Measurements from ENCODE around the gene SCN2B.

Gene SCN2B

DNA sequence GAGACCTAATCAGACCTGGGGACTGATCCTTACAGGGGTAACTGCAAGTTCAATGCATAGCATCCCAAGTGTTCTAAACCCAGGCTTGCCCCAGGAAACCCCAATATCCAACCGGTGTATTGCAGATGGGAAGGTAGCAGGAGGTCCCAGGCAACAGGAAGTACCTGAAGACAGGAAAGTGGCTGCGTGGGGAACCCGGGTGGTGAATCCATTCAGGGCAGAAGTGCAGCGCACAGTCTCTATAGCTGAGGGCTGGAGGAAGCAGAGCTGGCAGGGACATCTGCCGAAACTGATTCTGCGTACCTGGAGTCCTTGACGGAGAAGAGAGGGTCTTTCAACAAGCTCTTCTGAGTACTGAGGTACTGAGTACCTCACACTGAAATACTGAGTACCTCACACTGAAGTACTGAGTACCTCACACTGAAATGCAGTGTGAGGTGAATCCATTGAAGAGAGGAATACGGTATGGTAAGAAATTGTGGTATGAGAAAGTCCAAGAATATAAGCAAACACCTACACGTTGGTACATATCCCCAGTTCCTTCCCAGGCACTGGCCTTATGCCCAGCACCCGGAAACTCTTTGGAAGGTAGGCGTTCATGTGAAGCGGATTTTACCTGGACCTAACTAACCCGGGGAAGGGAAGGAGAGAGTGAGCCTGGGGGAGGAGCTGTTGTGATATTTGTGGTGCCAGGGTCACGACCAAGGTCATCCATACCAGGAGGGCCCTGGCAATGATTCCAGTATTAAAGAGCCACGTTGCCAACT, 43.9 kb downstream of the SCN2B start:
- no peak for DNase-seq (ENCODE audit: low read depth)

DNA sequence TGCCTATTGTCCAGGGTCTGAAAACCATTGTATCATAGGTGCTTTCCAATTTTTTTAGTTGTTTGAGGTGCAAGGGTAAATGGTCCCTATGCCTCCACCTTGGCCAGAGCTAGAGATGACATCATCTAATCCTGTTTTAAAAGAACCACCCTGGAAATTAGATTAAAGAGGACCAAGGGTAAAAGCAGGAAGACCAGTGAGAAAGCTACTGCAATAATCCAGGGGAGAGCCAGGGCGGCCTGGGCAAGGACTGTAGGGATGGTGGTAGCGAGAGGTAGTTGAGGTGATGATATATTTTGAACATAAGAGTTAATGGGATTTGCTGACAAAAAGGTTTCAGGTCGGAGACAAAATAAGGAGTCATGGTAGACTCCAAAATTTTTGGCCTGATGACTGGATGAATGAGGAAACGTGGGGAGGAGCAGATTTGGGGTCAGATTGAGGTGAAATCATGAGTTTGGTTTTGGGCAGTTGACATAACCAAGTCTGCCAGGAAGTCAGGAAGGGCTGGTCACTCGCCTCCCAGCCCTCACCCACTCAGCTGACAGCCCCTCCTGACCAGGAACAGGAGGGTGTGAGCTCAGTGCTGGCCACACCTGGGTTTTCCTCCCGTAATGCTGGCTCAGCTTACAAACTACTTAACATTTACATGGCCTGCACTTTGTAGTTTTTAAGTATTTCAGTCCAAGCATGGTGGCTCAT, 46.8 kb downstream of the SCN2B start:
- DNase-seq (ENCODE audit: low read depth): no peak

DNA sequence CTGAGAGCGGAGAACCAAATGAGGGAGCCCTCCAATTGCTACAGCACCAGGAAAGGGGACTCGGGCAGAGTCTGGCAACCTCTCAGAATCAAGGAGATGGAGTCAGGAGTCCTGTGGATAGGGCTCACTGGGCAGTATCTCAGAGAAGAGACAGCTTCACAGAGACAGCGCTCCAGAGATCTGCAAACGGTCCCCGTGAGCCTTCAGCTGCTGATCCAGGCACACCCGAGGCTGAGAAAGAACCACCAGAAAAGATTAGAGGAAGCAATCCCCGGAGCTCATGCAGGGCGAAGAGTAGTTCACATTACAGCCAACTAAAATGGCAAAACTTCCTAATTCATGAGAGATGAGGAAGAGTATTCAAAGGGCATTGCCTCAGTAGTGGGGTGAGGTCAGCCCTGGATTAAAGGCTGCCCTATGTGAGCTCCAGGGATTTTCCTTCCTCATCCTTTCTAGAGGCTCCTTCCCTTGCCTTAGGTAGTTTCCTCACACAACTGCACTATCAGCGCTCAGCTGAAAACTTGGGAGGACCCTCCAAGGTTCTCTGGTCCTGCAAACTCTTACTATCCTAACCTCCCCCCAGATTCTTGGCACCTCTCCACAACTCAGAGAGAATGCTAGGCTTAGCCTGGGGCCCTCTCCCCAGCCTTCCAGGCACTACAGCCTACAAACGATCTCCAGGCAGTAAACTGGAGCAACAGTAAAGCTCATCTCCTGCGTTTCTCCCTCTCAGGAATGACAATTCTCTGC, 47.5 kb downstream of the SCN2B start:
- DNase-seq (ENCODE audit: low read depth): no peak

DNA sequence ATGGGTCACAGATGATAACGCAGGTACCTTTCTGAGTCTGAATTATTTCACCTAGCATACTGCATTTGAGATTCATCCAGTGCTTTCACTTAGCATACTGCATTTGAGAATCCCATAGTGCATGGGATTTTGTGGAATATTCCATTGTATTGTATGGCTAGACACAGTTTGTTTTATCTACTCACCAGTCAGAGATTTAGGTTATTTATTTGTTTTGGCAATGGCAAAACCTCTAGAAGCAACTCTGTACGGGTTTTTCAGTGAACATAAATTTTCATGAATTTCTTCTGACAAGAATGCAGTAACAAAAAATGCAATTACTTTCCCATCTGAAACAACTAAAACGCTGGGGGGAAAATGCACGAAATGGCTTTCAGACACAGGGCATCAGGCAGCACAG, 48.1 kb downstream of the SCN2B start:
- no peak for DNase-seq (ENCODE audit: low read depth)

DNA sequence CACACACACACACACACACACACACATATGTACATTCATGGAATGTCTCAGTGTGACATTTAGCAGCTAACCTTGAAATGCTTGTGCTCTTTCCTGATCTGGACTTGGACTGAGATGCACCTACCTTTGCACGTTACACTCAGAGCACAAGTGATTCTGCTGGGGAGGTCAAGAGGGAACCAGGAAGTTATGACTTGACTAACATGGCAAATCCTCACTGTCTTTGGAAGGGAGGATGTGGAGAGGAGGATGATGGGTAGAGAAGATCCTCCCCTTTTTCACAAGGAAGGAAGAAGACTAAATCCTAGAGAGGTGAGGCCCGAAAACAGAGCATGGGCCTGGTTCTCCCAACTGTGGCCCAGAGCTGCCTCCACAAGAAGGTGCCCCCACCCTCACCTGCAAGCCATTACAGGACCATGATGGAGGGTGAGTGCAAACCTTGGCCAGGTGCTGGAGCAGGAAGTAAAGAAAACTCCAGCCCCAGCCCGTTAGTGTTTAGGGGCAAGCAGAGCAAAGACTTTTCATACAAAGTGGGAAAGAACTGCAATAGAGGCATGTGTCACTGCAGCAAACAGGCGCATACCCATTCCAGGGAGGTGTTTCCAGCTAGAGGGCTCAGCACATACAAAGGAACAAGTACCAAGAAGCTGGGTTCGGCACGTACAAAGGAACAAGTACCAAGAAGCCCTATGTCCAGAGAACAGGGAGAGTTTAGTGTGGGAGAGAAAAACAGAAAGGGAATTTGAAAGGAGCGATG, 50.2 kb downstream of the SCN2B start:
- no peak for DNase-seq (ENCODE audit: low read depth)

DNA sequence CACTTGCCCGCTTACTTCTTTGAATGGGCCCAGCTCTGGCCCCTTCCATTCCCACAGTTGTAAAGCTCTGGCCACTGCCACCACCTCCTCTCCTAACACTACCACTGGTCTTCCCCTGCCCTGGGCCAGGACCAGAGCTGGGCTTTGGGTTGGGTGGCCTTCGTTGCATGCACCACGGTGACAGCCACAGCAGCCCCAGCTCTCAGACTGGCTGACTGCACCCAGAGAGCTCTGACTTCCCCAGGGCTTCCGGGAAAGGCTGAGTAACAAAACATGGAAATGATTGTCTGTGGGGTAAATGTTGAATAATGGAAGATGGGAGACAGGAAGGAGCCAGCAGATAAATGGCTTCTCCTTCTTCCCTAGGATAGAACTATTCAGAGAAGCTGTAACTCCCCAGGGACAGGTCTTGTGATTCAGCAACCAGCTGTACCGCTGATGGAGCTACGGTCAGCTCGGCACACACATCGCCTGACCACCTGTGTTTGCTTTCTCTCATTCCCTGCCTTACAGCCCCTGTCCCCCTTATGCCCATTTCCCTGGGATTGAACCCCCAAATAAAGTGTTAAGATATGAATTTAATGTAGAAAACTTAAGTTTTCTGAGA, 51.4 kb downstream of the SCN2B start:
- DNase-seq (ENCODE audit: low read depth): no peak

DNA sequence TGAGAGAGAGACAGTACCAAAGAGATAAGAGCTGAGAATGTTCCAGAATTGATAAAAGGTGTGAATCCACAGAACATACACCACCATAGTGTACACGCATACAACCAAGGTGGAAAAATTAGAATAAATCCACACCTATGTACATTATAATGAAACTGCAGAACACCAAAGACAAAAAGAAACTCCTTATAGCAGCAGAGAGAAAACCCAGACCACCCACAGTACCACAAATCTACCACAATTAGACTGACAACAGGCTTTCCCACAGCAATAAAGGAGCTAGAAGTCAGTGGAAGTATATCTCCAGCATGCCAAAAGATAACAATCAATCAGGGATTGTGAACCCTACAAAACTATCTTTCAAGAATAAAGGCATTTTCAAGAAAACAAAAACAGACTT, 55.6 kb downstream of the SCN2B start:
- DNase-seq (ENCODE audit: low read depth): no peak

DNA sequence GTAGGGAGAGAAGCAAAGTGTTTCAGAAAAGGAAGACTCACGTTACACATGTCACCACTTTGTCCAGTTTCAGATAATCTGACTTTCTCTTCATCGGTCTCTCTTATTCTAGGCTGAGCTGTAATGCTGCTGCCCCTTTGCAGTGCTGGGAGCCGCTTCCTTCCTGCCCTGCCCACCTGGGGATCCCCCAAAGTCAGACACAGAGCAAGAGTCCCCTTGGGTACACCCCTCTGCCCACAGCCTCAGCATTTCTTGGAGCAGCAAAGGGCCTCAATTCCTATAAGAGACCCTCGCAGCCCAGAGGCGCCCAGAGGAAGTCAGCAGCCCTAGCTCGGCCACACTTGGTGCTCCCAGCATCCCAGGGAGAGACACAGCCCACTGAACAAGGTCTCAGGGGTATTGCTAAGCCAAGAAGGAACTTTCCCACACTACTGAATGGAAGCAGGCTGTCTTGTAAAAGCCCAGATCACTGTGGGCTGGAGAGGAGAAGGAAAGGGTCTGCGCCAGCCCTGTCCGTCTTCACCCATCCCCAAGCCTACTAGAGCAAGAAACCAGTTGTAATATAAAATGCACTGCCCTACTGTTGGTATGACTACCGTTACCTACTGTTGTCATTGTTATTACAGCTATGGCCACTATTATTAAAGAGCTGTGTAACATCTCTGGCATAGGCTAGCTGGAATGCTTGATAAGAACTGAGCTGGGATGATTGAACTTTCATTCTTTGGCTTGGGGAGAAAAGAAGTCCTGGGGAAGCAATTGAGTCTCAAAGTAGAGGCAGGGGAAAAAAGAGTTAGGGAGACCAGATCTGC, 58.4 kb downstream of the SCN2B start:
- DNase-seq (ENCODE audit: low read depth): peak; percentile 10

DNA sequence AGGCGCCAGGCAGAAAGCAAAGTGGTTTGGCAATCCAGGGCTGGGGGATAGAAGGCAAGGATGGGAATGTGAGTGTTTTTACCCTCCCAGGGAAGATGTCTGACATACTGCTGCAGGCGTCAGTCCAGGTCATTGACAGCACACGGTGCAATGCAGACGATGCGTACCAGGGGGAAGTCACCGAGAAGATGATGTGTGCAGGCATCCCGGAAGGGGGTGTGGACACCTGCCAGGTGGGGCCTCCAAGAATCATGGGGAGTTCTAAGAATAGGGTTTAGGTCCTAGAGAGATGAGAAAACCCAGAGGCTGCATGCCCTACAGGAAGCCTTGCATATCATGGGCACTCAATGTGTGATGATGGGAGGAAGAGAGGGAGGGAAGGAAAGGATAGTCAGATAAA, 61.4 kb downstream of the SCN2B start:
- DNase-seq (ENCODE audit: low read depth): no peak

DNA sequence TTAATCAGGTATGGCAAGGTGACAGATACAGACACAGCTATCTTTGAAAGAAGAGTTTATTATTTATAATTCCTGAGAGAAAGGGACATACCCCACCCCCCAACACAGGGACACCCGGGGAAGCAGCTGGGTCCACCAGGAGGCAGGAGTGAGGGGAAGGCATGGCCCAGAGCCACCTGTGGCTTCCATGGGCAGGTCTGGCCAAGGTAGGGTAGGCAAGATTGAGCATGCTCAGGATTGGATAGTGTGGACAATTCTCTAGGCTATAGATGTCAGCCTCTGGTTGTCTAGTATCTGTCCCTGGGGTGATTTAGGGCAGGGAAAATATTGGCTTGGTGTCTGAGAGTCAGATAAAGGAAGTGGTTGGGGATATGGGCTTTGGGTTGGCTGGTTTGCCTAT, 62.2 kb downstream of the SCN2B start:
- no peak for DNase-seq (ENCODE audit: low read depth)

DNA sequence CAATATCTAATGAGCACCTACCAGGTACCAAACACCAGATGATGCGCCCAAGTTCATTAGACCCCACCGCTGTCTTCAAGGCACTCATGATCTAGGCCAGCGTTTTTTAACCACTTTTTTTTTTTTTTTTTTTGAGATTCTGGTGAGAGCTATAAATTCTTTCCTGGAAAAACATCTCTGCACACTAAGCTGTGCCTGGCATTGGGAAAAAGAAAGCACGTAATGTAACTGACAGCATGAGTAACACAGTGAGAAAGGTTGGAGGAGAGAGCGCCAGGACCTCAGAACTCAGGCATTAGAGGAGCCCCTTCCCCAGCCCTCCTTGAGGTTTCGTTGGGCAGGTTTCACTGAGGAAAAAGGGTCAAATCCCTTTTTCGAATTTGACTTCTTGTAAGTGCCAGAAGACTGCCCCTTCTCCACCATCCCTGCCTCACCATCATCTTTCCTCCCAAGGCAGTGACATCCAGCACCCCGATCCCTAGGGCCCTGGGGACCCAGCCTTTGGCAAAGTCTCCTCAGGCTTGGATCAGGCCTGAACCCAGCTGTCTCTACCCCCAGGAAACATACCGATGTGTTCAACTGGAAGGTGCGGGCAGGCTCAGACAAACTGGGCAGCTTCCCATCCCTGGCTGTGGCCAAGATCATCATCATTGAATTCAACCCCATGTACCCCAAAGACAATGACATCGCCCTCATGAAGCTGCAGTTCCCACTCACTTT, 63.6 kb downstream of the SCN2B start:
- DNase-seq (ENCODE audit: low read depth): no peak

Data from activated gamma-delta T cell treated with anti-CD3 and anti-CD28 coated beads, Interleukin-2, amount 50 U/mL, for 16 hours (primary cell).